GM08714 (cell line): ENCODE results near the gene ITIH5.
"Not testable (repeated sequence)": the region's sequence is repeated elsewhere in the genome, so short reads cannot be mapped to it uniquely, and the experiment has no call there.

Experiments
- H3K4me3 ChIP-seq: fragments of 200-500 bp; sonication (Bioruptor generic); 2 replicates; pipeline ENCODE4 v1.5.1; 2014; ENCODE audit warnings: mild to moderate bottlenecking, low read length, inconsistent platforms
- ZNF274 ChIP-seq: IDR thresholded peaks from 2 replicates; pipeline ENCODE4 v1.6.1; 2012; ENCODE audit warnings: mild to moderate bottlenecking, low read depth, low read length

The ITIH5 gene

DNA sequence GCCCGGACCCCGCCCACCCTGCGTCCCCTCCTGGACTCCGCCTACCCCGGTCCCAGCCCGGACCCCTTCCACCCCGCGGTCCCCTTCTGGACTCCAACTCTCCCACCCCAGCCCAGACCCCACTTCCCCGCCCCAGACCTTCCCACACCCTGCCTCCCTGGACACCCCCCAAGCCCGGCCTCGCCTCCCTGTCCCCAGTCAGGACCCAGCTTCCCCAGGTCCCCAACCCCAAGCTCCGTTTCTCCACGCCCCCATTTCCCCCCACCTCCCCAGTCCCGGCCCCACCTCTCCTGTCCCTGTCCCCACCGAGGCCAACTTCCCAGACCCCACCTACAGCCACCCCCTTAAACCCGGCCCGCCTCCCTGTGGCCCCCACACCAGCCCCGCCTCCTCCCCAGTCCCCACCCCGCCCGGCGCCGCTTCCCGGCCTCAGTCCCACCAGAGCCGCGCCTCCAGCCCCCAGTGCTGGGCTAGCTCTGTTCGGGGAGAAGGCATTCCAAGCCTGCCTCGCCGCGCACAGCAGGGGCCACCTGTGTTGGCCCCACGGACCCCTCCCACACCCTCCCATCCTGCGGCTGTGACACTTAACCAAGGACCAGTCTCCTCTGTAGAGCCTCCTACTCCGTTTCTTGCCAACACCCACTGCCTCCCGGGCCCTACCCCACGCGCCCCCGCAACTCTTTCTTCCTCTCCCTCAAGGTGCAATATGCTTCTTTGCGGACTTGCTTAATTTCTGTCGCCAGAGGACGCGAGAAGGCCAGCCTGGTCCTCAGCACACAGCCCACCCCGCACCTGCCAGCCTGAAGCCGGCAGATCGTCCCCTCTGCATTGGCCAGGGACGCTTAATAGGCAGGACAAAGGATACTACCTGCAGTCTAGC lies 736 bp upstream of the ITIH5 start:
- no peak for TF ChIP-seq ZNF274
- no peak overlapping the region for H3K4me3 ChIP-seq

DNA sequence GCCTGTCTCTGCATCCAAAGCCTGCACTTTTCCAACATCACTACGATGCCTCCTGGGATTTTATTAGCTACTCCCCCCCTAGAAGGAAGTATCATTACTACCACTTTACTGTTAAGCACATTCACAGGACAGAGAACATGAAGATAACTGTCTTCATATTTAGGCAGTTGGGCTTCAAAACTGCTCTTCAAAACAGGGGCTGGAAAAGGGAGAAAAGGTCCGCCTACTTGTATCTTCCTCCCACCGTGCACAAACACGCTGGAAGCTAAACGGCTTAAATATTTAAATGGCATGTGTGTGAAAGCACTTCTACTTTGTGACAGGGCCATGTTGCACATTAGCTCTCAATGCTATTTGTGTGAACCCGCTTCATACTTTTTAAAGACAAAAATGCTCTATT lies 999 bp downstream of the ITIH5 start:
- no peak for TF ChIP-seq ZNF274
- H3K4me3 ChIP-seq, result no peak overlapping the region

- no peak for TF ChIP-seq ZNF274
These were observed 2.1 kb downstream of the ITIH5 start for GRCh38 chr10:7664707-7665106.

GRCh38 chr10:7662522-7662921 lies 4.2 kb downstream of the ITIH5 start:
- no peak overlapping the region for H3K4me3 ChIP-seq
- no peak for TF ChIP-seq ZNF274

More at GRCh38 chr10:7664707-7665106, 2.1 kb downstream of the ITIH5 start:
- H3K4me3 ChIP-seq, result no peak overlapping the region

DNA sequence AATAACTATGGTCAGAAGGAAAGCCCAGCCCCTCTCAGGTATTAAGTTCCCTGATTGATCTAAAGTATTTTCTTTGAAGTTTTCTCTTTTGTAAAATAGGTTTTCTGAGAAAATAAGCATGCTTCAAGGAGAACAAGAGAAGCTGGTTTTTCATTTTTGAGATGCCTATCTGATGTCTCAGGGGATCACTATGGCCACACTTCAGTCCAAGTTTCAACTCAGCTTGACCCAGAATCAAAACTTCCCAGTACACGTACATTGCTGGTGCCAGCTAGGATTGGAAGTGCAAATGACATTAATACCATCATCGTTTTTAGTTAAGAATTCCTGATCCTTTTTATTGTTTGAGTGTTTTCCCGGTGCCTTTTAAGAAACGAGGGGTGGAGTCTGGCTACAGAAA lies 7.2 kb downstream of the ITIH5 start:
- no peak for TF ChIP-seq ZNF274
- no peak overlapping the region for H3K4me3 ChIP-seq

- no peak for TF ChIP-seq ZNF274
- no peak overlapping the region for H3K4me3 ChIP-seq
These were observed 9.2 kb downstream of the ITIH5 start for GRCh38 chr10:7657552-7657951.

DNA sequence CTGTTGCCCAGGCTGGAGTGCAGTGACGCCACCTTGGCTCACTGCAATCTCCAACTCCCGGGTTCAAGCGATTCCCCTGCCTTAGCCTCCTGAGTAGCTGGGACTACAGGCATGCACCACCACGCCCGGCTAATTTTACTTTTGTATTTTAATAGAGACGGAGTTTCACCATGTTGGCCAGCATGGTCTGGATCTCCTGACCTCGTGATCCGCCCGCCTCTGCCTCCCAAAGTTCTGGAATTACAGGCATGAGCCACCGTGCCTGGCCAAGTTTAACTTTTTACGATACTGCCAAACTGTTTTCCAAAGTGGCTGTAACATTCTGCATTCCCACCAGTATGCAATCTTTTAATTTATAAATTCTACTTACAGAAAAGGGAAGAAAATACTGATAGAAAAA lies 9.7 kb downstream of the ITIH5 start:
- H3K4me3 ChIP-seq, result not testable (repeated sequence)

DNA sequence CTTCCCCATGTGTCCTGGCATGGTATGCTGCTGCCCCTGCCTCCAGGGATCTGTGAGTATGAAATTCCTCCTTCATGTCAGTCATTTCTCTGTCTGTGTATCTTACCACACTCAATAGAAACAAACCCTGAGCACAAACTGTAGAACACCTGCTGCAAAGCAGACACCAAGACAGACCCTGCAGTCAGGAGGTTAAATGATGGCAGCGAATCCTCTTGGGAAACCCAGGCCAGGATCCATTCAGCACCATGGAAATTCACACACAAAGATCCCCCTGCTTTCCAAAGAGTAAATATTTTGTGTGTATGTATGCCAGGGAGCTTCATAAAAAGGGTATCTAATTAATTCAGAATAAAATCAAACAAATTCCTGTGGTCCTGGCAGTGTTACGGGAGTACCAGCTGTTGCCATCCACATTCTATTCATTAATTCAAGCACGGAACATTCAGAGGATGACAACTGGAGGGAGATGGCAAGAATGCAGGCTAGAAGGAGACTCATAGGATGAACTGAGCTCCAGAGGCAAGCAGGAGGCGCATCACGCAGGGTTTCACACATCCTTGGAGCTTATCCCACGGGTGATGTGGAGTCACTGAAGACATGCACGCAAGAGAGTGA lies 14.8 kb downstream of the ITIH5 start:
- no peak for TF ChIP-seq ZNF274
- H3K4me3 ChIP-seq, result no peak overlapping the region

DNA sequence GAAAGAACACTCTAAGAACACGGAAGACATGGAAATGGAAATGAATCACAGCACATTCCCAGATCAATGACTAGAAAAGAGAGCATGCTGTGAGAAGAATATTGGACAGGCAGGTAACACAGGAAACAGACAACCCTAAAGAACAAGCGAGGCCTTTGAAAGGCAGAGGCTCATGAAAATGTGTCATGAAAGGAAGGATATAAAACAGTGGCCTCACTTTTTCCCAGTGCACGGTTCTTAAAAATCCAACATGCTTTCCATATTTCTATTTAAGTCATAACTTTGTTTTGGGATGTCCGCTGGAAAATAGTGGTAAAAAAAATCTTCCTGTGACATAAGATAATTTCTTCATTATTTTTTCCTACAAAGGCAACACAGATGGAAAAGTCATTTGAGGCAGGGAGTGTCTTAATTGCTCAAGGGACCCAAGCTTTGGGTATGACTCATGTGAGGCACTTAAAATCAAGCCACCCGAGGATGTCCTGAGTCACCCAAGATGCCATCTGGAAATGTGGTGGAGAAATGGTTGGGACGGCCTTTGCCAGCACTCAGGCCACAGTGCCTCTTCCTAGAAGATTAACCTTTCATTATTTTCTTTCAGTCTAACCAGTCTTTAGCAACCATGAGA lies 17.0 kb downstream of the ITIH5 start:
- no peak overlapping the region for H3K4me3 ChIP-seq
- no peak for TF ChIP-seq ZNF274

DNA sequence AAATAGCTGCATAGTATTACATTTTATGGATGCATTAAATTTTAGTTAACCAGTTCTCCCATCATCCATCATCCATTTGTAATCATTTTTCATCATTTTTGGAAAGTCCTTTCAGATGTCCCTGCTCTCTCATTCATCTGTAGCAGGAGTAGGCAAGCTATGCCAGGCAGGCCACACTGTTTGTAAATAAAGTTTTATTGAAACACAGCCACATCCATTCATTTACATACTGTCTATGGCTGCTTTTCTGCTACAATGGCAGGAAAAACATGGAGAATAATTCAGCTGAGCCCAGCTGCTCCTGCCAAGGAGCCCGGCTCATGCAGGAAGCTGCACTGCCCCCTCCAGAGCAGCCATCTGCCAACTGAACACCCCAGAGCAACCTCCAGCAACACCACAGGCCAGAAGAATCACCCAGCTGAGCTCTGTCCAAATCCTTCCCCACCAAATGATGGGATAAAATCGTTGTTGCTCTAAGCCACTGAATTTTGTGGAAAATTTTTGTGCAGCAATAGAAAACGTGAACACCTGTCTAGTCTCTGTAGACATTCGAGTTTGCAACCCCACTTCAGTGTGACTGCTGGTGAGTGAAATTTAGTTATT lies 19.6 kb downstream of the ITIH5 start:
- no peak for TF ChIP-seq ZNF274
- H3K4me3 ChIP-seq, result no peak overlapping the region

- no peak overlapping the region for H3K4me3 ChIP-seq
- no peak for TF ChIP-seq ZNF274
These were observed 24.2 kb downstream of the ITIH5 start for GRCh38 chr10:7642491-7643011.

DNA sequence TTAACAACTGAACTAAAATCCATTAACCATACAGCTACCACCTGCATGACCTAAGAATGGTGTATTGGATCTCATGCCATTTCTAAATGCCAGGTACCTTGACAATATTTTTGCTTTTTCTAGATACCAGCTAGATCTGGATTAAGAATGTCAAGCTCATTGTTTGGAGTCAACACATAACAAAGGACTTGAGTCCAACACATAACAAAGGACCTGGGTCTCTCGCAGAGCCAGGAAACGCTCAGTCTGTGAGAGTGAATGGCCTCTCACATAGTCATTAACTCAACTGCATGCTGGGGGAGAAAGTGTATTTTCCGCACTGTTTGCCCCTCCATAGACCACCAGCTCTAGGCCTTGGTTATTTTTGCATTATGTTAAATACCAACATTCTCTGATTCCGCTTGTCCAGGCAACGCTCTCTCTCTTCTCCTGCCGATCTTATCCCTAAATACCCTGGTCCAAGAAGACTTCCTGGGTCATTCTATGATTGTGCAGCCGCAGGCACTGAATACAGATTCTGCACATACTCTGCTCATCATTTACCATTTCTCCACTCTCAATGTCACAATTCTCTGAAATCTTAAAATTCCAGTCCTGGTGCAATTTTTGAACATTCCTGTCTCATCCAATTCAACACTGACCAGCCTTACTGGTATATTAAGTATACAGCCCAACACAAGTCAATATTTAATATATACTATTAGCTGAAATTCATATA lies 31.2 kb downstream of the ITIH5 start:
- H3K4me3 ChIP-seq, result no peak overlapping the region

DNA sequence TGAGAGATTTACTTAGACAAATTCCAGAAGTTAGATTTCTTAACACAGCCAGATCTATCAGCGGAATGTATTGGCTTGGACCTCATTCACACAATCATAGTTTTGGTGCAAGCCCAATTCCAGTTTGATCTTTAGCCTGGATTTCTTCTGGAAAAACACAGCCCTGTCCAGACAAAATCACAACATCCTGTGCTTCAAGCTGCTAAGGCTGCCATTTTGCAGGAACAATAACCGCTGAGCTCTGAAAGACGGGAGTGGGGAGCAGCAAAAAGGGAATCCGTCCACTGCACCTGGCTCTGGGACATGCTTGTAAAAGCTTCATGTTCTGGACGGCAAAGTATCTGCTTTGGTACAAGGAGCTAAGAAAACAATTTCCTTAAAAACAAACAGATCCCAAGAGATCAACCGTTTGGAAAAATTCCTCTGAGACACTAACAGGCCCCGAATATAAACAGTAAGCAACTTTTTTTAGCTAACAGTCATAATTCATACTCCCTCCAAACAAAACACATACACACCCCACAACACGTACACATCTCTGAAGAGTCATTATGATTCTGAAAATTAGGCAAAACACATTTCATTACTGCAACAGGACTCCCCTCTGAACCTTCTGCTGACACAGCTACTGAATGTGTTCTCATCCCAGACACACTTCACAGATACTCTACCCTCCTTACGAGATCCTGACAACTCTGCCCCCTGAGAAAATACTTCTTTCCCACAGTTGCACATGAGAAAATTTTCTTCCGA lies 32.4 kb downstream of the ITIH5 start:
- no peak overlapping the region for H3K4me3 ChIP-seq
- no peak for TF ChIP-seq ZNF274

More for the DNA sequence above, 31.2 kb downstream of the ITIH5 start:
- no peak for TF ChIP-seq ZNF274
